GM20000 (cell line): ENCODE measurements around the gene SMCO2.

Experiments used
- DNase-seq: peaks from one replicate; pipeline ENCODE4 v3.0.0; 2012; ENCODE audit warnings: low spot score
- TF ChIP-seq, protein P1 (sequence below): IDR thresholded peaks from 2 replicates; pipeline ENCODE4 v1.5.1; 2012; ENCODE audit warnings: mild to moderate bottlenecking, control low read depth; ENCODE audit errors: extremely low read depth, missing control alignments

The SMCO2 gene

DNA sequence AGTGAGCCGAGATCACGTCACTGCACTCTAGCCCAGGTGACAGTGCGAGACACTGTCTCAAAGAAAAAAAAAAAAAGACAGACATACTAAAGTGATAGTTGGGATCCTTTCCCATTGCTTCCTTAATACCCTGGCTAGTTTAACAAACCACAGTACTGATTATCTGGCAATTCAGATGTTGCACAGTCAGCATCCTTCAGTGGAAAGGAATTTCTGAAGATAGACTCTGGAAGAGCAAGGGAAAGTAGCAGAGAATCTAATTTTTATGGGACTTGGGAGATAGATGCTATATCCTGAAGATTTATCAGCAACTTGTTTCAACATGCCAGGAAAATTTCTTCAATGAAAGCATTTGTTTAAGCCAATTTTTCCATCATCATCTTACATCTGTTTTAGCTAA, 71.0 kb downstream of the SMCO2 start:
- TF ChIP-seq, protein P1, sequence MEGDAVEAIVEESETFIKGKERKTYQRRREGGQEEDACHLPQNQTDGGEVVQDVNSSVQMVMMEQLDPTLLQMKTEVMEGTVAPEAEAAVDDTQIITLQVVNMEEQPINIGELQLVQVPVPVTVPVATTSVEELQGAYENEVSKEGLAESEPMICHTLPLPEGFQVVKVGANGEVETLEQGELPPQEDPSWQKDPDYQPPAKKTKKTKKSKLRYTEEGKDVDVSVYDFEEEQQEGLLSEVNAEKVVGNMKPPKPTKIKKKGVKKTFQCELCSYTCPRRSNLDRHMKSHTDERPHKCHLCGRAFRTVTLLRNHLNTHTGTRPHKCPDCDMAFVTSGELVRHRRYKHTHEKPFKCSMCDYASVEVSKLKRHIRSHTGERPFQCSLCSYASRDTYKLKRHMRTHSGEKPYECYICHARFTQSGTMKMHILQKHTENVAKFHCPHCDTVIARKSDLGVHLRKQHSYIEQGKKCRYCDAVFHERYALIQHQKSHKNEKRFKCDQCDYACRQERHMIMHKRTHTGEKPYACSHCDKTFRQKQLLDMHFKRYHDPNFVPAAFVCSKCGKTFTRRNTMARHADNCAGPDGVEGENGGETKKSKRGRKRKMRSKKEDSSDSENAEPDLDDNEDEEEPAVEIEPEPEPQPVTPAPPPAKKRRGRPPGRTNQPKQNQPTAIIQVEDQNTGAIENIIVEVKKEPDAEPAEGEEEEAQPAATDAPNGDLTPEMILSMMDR: no peak
- no peak for DNase-seq

DNA sequence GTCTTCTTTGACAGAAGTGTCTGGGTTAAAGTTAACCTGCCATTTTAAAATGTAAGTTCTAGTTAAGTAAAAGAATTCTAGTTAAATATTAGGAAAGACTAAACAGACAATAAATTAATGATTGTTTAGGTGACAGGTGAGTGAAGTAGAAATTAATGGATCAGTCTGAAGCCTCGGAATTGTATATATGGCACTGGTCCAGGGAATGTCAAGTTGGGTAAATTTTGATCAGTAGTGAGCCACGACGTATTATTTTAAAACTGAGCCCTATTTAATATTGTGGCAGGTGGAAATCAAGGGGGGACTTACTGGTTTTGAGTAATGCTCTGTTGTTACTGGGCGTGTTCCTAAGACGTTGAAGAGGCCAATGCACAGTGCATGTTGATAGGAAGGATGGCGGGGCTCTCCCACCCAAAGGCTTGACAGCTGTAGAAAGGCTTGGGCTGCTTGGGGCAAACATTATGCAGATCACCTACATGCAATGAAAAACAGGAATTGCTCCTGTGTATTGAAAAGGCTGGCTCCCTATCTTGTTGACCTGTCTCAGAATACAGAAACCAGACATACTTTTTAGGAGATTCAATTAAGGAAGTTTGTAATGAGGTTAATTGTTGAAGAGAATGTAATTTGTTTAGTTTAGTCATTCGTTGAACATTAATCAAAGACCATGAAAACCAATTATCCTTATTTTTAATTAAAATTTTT, 71.6 kb downstream of the SMCO2 start:
- TF ChIP-seq, protein P1: no peak
- DNase-seq: no peak

DNA sequence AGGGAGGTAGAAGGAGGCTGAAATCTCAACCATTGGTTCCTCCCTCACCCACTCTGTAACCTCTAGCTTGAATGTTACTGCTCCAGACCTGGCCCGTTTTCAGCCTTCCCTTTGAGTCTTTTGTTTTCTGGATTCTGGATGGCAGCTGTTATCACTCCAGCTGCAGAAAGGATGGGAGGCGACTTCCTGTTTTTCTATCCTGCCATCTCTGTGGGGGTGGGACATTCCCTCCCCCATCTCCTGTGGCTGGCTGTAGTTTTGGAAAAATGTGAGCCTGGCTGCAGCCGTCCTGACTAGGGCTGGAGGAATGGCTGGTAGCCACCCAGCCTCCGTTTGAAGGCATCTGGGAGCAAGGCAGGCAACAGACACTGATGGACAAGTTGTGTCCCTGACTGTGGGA, 74.5 kb downstream of the SMCO2 start:
- DNase-seq: no peak

DNA sequence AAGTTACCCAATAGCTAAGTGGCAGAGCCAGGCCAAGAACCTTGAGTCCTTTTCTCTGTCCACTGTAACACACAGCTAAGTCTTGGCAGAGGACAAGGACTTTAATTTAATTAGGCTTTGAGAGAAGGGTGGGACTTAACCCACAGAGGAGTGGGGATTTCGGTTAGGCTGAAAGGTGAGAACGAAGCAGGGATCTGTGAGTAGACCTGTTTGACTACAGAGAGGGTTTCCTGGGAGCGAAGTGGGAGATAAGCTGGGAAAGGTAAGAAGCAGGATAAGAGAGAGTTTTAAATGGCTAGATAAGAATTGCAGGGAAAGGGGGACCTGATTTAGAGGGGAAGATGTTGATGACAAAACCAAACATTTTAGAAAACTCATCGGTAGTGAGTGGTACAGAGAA, 75.4 kb downstream of the SMCO2 start:
- TF ChIP-seq, protein P1: no peak
- no peak for DNase-seq

More for the DNA sequence above, 74.5 kb downstream of the SMCO2 start:
- TF ChIP-seq, protein P1: no peak

DNA sequence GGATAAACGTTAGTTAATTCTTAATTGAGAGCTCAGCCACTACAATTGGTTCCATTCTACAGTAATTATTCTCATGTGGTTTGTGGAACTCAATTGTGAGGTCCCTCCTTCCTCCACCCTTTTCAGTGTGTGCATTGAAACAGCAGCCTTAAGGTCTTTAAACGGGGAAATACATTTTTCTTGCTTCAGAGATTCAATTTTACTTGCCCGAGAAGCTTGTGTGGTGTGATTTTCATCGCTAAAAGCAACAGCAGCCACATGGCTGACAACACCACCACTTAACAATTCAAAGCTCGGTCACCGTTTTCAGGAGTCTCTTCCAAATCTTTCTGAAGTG, 76.7 kb downstream of the SMCO2 start:
- peak; percentile 25 for DNase-seq
- TF ChIP-seq, protein P1: no peak

DNA sequence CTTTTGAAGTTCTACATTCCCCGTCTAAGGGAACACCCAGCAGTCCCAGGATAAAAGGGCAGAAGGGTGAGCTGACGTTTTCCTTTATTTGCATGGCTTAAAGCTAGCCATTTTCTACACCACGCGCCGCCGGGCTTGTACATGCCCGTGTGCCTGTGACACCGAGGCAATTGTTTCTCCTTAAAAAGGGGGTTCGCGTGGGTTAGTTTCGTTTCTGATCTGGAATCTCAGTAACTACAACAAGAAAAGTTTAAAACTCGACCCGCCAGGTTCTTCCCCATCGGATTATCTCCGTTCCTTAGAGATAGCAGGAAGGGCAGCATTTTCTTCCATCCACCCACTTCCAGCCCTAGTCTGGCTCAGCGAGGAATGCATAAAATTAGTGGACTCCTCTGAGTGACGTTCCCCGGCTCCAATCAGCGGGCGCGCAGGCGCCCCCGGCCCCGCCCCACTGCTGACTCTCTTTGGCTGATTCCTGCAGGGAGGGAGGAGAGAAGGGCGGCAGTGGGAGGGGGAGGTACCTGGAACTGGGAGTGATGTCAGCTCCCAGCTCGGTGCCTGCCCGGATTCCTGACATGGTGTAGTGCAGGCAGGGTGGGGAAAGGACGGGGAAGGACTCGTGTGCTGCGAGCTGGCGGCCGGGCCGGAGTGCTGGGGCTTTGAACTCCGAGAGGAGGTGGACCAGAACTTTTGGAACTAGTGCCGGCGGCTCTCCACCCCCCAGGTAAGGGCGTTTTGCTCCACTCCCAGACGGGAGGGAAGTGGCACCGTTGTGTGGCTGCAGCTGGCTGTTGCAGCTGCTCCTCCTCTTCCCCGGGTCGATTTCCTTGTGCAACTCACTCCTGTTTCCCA, 77.3 kb downstream of the SMCO2 start, which contains the start of gene PPFIBP1:
TSS of gene PPFIBP1 (plus strand) at position 565 of the 852 bp plus-strand sequence. CDS start 109,191 bp downstream, outside the sequence.
- DNase-seq: peak; percentile 94
- TF ChIP-seq, protein P1: no peak

DNA sequence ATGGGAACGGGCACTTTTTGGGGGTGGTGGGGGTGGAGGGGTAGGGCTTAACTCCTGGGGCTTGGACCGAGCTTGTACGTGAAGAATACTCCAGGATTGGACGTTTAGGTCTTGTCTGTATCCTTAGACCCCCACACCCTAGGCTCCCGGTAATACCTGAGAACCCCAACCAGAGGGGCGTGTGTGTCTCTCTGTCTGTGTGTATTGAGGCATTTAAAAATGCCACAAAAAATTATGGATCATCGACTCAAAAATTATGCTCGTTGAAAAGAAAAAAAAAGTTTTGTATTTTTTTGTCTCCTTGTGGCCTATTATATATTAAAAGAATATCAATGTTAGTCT, 77.9 kb downstream of the SMCO2 start:
- TF ChIP-seq, protein P1: no peak
- DNase-seq: no peak
